ENCODE data around the gene FOXN4.

FOXN4 gene

DNA sequence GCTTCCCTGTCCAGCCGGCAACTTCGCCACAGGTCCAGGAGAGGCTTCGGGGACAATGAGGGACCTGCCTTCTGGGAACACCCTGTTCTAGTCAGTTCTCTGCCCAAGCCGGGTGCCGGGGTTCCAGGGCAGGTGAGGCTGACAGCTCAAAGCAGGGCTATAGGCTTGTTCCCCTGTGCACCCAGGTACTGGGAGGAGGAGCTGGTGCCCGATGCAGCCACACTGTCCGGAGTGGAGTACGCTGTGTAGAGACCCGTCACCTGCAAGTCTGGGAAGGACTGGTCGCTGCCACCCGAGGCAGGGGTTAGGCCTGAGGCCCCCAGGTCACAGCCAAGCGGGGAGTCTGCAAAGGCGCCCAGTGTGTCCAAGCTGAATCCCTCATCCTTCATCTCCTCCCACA is 29.6 kb downstream of the FOXN4 start:
- DNase-seq (ENCODE audit: low spot score) = no peak

GRCh38 chr12:109278912-109279311 is 30.2 kb downstream of the FOXN4 start:
- no peak for DNase-seq (ENCODE audit: low spot score)

DNA sequence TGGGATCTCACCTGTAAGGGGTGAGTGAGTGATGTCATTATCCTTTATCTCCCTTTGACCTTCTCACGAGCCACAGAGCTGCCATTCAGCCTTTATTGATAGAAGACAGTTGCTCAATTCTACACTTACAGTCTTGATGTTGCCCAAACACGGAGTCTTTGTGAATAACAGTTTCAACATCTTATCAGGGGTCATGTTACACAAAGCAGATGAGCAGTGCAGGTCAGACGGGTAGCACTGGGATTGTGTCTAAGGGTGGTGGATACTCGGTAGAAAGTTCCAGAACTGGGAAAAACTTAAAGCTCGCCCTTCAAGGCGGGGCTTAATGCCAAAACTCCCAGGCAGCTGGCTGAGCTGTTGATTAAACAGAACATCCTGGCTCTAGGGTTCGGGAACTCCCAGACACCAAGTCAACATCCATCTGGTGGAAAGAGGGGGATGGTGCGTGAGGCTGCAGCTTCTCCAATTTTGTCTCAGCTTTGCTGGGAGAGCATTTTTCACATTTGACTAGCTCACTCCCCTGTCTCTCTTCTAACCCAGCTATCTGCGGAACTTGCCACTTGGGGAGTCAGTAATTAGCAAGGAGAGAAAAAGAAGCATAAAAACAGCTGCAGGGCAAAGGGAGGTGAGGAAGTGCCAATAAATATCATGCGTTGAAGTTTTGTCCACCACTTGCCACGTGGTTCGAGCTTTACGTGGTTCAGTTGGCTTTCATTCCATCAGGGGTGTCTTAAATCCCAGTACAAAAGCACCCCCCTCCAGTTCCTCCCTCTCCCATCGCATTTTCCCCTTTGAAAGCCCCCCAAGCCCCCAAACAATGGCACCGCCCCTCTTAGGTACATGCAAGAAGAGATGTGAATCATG is 31.0 kb downstream of the FOXN4 start:
- no peak for DNase-seq (ENCODE audit: low spot score)

DNA sequence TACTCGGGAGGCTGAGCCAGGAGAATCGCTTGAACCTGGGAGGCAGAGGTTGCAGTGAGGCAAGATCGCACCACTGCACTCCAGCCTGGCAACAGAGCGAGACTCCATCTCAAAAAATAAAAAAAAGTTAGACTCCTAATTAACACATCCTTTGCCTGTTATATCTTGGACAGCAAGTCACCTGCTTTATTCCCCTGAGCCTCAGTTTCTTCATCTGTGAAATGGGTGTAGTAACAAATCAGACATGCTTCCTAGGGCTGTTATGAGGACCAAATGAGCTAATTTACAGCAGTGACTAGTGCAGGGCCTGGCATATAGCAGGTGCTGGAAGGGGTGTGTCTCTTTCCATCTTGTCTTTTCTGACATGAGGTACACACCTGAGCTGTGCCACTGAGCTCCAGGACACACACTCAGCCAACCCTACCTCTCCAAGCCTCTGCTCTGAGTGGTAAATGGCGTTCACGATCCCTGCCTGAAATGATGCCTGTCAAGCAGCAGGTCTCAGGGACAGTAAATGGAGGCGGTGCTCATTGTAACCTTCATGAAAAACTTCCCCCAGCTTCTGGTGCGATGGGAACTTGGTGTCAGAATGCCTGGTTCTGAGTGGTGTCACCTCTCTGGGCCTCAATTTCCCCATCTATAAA is 31.7 kb downstream of the FOXN4 start:
- no peak for DNase-seq (ENCODE audit: low spot score)

DNA sequence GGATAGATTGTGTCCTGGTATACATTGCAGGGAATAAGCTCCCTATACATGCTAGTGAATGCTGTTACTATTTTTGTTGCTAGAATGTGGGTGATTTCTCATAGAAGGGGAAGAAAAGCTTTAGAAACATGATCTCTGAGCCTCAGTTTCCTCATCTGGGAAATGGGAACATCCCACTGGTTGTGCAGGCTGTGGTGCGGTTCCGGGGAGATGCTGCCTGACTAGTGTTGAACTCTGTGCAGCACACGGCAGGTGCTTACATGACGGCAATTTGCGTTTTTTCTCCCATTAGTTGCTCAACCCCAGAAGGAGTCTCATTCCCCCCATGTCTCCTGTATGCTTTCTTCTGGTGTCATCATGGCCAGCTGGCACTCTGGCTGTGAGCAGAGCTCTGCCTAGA is 32.9 kb downstream of the FOXN4 start:
- peak; percentile 13 for DNase-seq (ENCODE audit: low spot score)

DNA sequence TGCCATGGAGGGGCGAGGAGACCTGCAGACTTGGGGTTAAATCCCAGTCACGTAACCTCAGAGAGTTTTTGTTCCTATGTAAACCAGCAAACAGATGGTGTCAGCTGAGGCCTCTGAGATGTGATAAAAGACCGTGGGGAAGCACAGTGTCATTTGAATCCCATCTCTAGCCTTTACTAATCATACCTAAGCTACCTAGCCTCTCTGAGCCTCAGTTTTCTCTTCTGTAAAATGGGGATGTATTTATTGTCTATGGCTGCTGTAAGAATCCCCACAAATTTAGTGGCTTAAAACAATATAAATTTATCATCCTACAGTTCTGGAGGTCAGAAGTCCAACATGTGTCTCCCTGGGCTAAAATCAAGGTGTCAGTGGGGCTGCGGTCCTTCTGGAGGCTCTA is 33.9 kb downstream of the FOXN4 start:
- no peak for DNase-seq (ENCODE audit: low spot score)

DNA sequence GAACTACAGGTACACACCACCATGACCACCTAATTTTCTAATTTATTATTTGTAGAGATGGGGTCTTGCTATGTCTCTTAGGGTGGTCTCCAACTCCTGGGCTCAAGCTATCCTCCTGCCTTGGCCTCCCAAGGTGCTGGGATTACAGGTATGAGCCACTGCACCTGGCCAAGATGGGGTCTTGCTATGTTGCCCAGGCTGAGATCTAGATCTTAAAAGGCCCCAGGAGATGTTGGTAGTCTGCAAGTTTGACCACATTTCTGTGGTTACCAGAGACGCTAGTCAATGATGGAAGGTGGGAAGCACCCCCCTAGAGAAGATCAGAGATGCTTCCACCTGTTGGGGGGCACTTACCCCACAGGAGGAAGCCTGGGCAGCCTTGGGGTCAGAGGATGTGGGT is 34.7 kb downstream of the FOXN4 start:
- DNase-seq (ENCODE audit: low spot score) = no peak

DNA sequence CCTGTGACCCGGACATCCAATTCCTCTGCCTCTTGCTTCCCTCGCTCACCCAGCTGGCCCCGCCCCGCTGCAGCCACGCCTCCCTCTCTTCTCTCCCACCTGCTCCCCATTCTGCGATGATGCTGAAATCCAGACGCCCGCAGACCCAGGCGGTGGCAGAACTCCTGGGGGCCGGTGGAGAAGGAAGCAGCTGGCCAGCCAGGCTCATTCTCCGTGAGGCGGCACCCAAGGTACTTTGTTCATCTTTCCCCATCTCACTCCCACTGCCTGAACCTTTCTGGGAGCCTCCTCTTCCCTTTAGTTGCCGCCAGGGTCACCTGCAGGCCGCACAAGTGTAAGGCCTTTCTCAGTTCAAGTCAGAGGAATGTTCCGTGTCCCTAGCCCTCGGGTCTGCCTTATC is 35.7 kb downstream of the FOXN4 start:
- no peak for DNase-seq (ENCODE audit: low spot score)

GRCh38 chr12:109271418-109271817 is 37.7 kb downstream of the FOXN4 start:
- no peak for DNase-seq (ENCODE audit: low spot score)

- DNase-seq (ENCODE audit: low spot score) = no peak
Observed at GRCh38 chr12:109270494-109270893, 38.6 kb downstream of the FOXN4 start.

GRCh38 chr12:109269428-109269827 is 39.7 kb downstream of the FOXN4 start:
- DNase-seq (ENCODE audit: low spot score) = no peak

DNA sequence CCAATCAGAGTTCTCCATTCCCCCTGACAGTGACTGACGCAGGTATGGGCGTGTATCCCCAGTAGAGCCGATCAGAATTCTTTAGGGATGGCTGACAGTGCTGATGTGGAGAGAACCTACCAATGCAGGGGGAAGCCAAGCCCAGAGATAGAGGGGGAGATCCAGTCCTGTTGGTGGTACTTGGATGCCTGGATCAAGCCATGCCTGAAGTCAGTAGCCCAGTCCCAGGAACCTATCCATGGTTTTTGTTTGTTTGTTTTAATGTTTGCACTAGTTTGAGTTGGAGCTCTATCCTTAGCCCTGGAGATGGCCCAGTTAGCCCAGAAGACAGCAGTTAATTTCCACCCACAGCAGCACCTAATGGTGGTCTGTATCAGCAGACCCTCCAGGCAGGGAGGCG is 40.2 kb downstream of the FOXN4 start:
- no peak for DNase-seq (ENCODE audit: low spot score)

DNA sequence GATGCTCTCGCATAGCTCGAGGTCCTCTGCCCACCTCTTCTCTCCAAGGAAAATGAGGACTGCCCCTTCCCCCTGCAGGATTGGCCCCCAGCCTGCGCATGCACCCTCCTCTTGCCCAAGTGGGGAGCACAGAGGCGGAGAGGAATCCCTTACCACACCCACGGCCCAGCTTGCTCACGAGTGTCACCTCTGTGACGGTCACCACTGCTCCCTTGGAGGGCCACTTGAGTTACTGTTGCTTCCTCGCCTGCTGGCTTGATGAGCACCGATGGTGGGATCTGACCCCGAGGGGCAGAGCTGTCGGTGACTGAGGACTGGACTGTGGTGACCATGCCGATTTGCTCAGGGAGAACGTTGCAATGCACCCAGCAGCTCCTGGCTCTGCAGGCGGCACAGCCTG is 41.7 kb downstream of the FOXN4 start:
- no peak for DNase-seq (ENCODE audit: low spot score)

GRCh38 chr12:109266106-109266879 is 42.8 kb downstream of the FOXN4 start:
- no peak for DNase-seq (ENCODE audit: low spot score)

DNA sequence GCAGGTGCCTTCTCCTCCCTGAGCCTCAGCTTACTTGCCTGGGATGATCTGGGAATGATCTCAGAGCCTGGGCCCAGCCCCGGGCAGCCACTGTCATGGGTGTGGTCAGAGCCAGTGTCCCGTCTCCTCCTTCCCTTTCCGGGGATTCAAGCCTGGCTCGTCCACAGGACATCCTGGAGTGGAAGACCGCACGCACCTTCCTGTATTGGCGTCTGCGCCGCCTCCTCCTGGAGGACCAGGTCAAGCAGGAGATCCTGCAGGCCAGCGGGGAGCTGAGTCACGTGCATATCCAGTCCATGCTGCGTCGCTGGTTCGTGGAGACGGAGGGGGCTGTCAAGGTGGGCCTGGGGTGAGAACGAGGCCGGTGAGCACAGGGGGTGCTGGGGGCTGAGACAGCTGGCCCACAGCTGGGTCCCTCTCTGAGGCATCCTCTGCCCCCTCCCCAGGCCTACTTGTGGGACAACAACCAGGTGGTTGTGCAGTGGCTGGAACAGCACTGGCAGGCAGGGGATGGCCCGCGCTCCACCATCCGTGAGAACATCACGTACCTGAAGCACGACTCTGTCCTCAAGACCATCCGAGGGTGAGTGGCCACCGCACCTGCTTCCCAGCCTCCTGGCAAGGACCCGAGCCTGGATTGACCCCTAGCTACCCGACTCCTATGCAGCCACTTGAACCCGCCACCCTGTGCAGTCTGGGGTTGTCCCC is 44.0 kb downstream of the FOXN4 start:
- no peak for DNase-seq (ENCODE audit: low spot score)

- peak; percentile 93 for DNase-seq (ENCODE audit: low spot score)
Observed at GRCh38 chr12:109264095-109264942, 44.8 kb downstream of the FOXN4 start.

GRCh38 chr12:109263439-109263838 is 45.6 kb downstream of the FOXN4 start:
- no peak for DNase-seq (ENCODE audit: low spot score)

GRCh38 chr12:109261939-109262338 is 47.1 kb downstream of the FOXN4 start:
- no peak for DNase-seq (ENCODE audit: low spot score)

- DNase-seq (ENCODE audit: low spot score) = no peak
Observed at GRCh38 chr12:109261087-109261486, 48.0 kb downstream of the FOXN4 start.

- DNase-seq (ENCODE audit: low spot score) = no peak
Observed at GRCh38 chr12:109259545-109259895, 49.6 kb downstream of the FOXN4 start.
